Ectodermal cell (in vitro differentiated cells): ENCODE measurements around the gene KLK3.

Experiments
- H3K27ac ChIP-seq: 2 replicates; pipeline ENCODE4 v1.7.0; 2013; ENCODE audit warnings: mild to moderate bottlenecking, low read depth, low read length; ENCODE audit not compliant: insufficient read depth, poor library complexity, severe bottlenecking
- H3K27me3 ChIP-seq: 2 replicates; pipeline ENCODE4 v1.7.0; 2013; ENCODE audit warnings: mild to moderate bottlenecking, low read length; ENCODE audit not compliant: insufficient read depth, control insufficient read depth, poor library complexity, severe bottlenecking
- H3K36me3 ChIP-seq: one replicate; pipeline ENCODE4 v1.7.0; 2013; ENCODE audit warnings: low read length; ENCODE audit not compliant: control insufficient read depth, insufficient read depth
- H3K4me1 ChIP-seq: one replicate; pipeline ENCODE4 v1.7.0; 2013; ENCODE audit warnings: low read length; ENCODE audit not compliant: control insufficient read depth, insufficient read depth
- H3K4me3 ChIP-seq: 2 replicates; pipeline ENCODE4 v1.7.0; 2013; ENCODE audit warnings: low read depth, low read length, control low read depth; ENCODE audit not compliant: insufficient read depth
- H3K9me3 ChIP-seq: 2 replicates; pipeline ENCODE4 v1.7.0; 2013; ENCODE audit warnings: mild to moderate bottlenecking, low read length, moderate library complexity; ENCODE audit not compliant: control insufficient read depth
- WGBS, 2 experiments: methylation state at CpG; one replicate each; pipeline ENCODE4 v1.1.7; 2013; ENCODE audit warnings: missing lambda C conversion rate in 2 of 2; 5-methylcytosine and 5-hydroxymethylcytosine counted together

KLK3 gene

GRCh38 chr19:50838239-50838638, 16.5 kb upstream of the KLK3 start:
- H3K4me3 ChIP-seq, result no peak overlapping the region
- no peaks in the 10 kb centered on the region for H3K36me3 ChIP-seq
- 26 to 27% methylated on average over 6 of the region's 6 CpGs for WGBS, 2 experiments
- no peaks in the 10 kb centered on the region for H3K9me3 ChIP-seq
- no peaks in the 10 kb centered on the region for H3K4me1 ChIP-seq
- no peak overlapping the region for H3K27ac ChIP-seq
- peaks cover 55% of the 10 kb centered on the region for H3K27me3 ChIP-seq

GRCh38 chr19:50839712-50840655, 14.7 kb upstream of the KLK3 start:
- WGBS, 2 experiments, result 66 to 74% methylated on average over 10 of the region's 10 CpGs
- no peaks in the 10 kb centered on the region for H3K4me1 ChIP-seq
- H3K4me3 ChIP-seq, result no peak overlapping the region
- H3K27me3 ChIP-seq, result peaks cover 47% of the 10 kb centered on the region
- no peak overlapping the region for H3K27ac ChIP-seq
- H3K9me3 ChIP-seq, result no peaks in the 10 kb centered on the region
- no peaks in the 10 kb centered on the region for H3K36me3 ChIP-seq

GRCh38 chr19:50842130-50842529, 12.6 kb upstream of the KLK3 start:
- 88 to 89% methylated on average over 6 of the region's 6 CpGs for WGBS, 2 experiments
- Histone ChIP-seq H3K9me3 (no peaks in the 10 kb centered on the region), H3K27me3 (peaks cover 25% of the 10 kb centered on the region), H3K36me3 (no peaks in the 10 kb centered on the region), H3K4me3 (no peak overlapping the region), H3K4me1 (no peaks in the 10 kb centered on the region), H3K27ac (no peak overlapping the region)

DNA sequence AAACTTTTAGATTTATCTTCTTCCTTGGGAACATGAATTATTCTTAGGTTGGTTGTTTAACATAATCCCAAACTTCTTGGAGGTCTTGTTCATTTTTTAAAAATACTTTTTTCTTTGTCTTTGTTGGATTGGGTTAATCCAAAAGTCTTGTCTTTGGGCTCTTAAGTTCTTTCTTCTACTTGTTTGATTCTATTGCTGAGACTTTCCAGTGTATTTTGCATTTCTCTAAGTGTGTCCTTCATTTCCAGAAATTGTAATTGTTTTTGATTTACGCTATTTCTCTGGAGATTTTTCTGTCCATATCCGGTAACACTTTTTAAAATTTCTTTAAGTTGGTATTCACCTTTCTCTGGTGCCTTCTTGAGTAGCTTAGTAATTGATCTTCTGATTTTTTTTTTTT, 11.5 kb upstream of the KLK3 start:
- Histone ChIP-seq H3K27me3 (peaks cover 20% of the 10 kb centered on the region), H3K36me3 (no peaks in the 10 kb centered on the region), H3K4me1 (no peaks in the 10 kb centered on the region), H3K4me3 (no peak overlapping the region), H3K27ac (no peak overlapping the region), H3K9me3 (no peaks in the 10 kb centered on the region)
- 95 to 96% methylated on average over 2 of the region's 2 CpGs for WGBS, 2 experiments

GRCh38 chr19:50843701-50844221, 11.0 kb upstream of the KLK3 start:
- no peaks in the 10 kb centered on the region for H3K36me3 ChIP-seq
- H3K9me3 ChIP-seq, result no peaks in the 10 kb centered on the region
- peaks cover 20% of the 10 kb centered on the region for H3K27me3 ChIP-seq
- no peak overlapping the region for H3K4me3 ChIP-seq
- H3K27ac ChIP-seq, result no peak overlapping the region
- 69 to 70% methylated on average over 7 of the region's 7 CpGs for WGBS, 2 experiments
- H3K4me1 ChIP-seq, result no peaks in the 10 kb centered on the region

DNA sequence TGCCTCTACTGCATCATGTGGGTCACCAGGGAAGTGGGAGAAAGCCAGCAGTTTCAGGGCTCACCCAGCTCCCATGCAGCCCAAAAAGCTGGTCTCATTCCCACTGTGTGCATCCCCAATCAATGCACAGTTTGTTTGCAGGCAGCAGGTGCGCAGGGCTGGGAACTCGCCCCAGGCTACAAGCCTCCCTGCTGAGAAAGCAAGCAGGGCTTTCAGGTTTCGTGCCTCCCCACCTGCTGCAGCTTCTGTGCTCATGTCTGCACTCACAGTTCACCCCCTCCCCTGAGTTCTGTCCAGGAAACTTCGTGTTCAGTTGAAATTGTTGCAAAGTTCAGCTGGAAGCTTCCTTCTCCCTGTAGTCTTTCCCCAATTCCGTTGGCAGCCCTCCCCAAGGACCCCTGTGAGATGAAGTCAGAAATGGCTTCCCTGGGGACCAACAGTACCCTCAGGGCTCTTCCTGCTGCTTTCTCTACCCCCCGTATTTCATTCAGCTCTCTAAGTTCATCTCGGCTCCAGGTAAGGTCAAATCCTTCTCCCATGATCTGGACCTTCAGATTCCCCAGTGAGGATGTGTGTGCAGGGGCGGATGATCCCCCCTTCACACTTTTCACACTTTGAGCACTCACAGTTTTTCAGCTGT, 10.3 kb upstream of the KLK3 start:
- Histone ChIP-seq H3K36me3 (no peaks in the 10 kb centered on the region), H3K27ac (no peak overlapping the region), H3K4me3 (no peak overlapping the region), H3K4me1 (no peaks in the 10 kb centered on the region), H3K9me3 (no peaks in the 10 kb centered on the region), H3K27me3 (peaks cover 20% of the 10 kb centered on the region)
- 35 to 44% methylated on average over 8 of the region's 8 CpGs for WGBS, 2 experiments

- no peak overlapping the region for H3K27ac ChIP-seq
- 40 to 61% methylated on average over 2 to 3 of the region's 3 CpGs for WGBS, 2 experiments
- H3K36me3 ChIP-seq, result no peaks in the 10 kb centered on the region
- no peaks in the 10 kb centered on the region for H3K9me3 ChIP-seq
- peaks cover 5% of the 10 kb centered on the region for H3K27me3 ChIP-seq
- H3K4me3 ChIP-seq, result no peak overlapping the region
- no peaks in the 10 kb centered on the region for H3K4me1 ChIP-seq
These were observed 4.0 kb upstream of the KLK3 start for GRCh38 chr19:50850738-50851137.

- Histone ChIP-seq H3K4me1 (no peaks in the 10 kb centered on the region), H3K9me3 (no peaks in the 10 kb centered on the region), H3K27me3 (peaks cover 5% of the 10 kb centered on the region), H3K36me3 (no peaks in the 10 kb centered on the region), H3K27ac (no peak overlapping the region), H3K4me3 (no peak overlapping the region)
- WGBS, 2 experiments, result 74 to 75% methylated on average over 4 of the region's 4 CpGs
These were observed 3.1 kb upstream of the KLK3 start for GRCh38 chr19:50851620-50852019.

GRCh38 chr19:50857366-50857765, 2.7 kb downstream of the KLK3 start:
- no peaks in the 10 kb centered on the region for H3K4me1 ChIP-seq
- no peaks in the 10 kb centered on the region for H3K9me3 ChIP-seq
- no peak overlapping the region for H3K4me3 ChIP-seq
- H3K36me3 ChIP-seq, result no peaks in the 10 kb centered on the region
- 79 to 82% methylated on average over 6 of the region's 6 CpGs for WGBS, 2 experiments
- no peaks in the 10 kb centered on the region for H3K27me3 ChIP-seq
- H3K27ac ChIP-seq, result no peak overlapping the region

- H3K9me3 ChIP-seq, result no peaks in the 10 kb centered on the region
- H3K4me1 ChIP-seq, result no peaks in the 10 kb centered on the region
- no peak overlapping the region for H3K4me3 ChIP-seq
- WGBS, 2 experiments, result 62 to 63% methylated on average over 7 of the region's 7 CpGs
- no peaks in the 10 kb centered on the region for H3K36me3 ChIP-seq
- no peak overlapping the region for H3K27ac ChIP-seq
- no peaks in the 10 kb centered on the region for H3K27me3 ChIP-seq
These were observed 4.2 kb downstream of the KLK3 start for GRCh38 chr19:50858886-50859285.
